SKM-1 (cell line): ENCODE results near the gene MCIDAS.

Source experiments
- DNase-seq: peaks from one replicate; lab custom pipeline; 2025; ENCODE audit not compliant: unreplicated experiment; lab: John Stamatoyannopoulos, UW

MCIDAS gene

DNA sequence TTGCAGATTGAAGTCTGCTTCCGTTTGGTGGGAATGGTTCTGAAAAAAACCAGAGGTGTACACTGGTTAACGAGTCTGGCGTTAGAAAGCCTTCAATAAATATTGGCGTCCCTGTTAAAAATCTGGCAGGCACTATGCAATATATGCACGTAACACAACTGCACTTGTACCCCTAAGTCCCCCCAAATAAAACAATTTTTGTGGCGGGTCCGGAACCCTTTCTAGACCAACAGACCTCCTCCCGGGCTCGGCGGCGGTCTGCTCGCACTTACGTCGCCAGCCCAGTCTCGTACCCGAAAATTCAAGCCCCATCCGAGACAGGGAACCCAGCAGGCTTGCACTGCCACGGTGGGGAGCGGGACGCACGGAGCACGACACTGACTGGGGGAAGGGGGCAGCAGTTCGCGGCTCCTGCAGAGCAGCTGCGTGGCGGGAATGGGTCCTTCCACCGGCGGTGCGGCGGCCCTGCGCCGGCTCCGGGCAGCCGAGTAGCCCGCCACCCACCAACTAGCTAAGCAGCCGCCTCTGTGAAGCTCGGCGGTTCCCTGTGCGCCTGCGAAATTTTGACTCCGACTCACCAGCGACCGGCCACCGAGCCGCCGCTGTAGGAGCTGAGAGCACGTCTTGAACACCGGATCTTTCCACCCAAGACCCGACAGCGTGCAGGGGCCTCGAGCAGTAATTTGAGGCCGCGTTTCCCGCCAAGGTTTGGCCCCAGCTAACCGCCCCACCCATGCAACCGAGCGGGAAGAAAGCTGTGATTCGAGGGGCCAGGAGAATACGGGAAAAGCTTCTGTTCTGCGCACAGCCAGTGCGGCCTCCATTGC, 3.9 kb downstream of the MCIDAS start:
- DNase-seq: no peak

DNA sequence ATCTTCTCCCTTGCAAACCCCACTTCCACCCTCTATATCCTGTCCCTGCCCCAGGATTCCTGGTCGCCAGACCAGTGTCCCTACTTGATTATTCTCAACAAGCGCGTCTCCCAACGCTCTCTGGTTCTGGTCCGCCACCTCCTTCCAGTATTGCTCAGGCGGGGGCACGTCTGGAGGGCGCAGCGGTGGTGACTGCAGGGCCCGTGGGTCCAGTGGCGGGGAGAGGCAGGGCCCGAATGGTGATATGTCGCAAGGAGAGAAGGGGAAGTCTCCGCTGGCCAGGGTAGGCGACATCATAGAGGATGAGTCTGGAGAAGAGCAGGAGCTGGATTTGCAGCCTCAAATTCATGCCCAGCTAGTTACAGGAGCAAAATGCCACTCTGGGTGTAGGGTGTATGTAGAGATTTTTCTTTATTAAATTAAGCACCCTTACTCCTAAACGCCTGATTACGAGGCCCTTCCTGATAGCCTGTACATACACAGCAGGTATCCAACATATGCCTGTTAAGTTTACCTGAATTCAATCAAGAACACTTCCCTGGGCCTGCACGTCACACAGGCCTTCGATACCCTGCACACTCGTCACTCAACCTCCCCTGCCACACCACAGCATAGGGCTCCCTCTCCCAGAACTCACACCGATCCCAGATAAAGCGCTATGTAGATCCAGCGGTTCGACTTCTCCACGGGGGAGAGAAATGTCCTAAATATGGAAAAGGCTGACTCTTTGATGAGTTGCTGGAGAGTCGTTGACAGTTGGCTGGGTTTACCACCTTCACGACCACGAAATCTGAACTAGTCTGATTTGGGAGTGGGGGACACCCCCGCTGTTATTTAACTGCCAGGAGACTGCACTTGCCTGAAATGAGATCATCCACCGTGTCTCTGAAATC, 4.8 kb downstream of the MCIDAS start:
- DNase-seq: no peak

- DNase-seq: no peak
Measured at GRCh38 chr5:55220433-55221185, 6.5 kb downstream of the MCIDAS start.

GRCh38 chr5:55219770-55220169, 7.3 kb downstream of the MCIDAS start:
- DNase-seq: no peak

DNA sequence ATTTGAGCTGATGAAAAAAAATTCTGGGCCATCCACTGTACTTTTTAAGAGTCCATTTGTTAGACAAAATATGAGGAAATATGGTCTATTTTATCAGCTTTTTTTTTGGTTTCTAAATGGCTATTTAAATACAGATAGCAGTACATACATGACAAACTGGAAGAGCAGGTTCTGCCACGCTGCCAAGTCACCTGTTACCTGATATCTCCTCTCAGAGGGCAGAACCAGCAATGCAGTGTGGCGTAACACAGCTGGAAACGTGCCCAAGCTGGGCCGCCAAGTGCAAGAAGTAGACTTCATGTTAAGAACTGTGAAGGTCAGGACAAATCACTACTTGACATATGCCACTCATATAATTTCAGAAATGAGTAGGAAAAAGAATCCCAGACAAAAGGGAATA, 8.1 kb downstream of the MCIDAS start:
- no peak for DNase-seq

DNA sequence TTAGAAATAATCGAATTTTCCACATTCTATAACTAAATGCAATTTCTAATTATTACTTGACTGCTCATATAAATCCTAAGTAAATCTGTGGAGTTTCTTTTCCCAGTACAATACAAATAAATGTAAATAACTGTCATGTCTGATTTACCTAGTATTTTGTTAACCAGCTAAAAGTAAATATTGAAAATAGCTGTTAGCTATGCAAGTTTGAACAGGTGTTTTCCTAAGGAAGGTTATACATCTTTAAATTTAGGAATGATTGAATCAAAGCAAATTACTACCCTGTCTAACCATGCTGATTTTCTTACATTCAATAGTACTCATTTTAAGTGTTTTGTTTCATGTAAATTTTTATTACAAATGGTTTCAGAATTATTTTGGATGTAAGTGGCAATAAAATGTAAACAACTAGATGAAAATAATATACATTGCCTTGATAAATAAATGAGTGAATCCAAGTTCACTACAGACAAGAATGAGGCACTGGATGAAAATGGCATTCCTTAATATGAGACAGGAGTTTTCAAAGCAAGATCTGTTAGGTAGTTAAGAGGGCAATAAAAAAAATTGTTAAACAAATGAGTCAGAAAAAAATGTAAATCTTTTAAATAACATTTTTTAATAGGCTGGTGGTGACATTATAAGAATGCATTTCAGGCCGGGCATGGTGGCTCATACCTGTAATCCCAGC, 15.8 kb downstream of the MCIDAS start:
- DNase-seq: no peak

DNA sequence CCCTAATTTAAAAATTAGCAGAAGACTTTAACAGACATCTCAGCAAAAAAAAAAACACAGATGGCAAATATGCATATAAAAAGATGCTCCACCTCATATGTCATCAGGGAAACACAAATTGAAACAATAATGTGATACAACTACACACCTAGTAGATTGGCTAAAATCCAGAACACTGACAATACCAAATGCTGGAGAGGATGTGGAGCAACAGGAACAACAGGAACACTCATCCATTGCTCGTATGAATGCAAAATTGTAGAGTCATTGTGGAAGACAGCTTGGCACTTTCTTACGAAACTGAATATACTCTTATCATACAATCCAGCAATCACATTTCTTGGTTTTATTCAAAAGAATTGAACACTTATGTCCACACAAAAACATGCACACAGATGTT, 22.1 kb downstream of the MCIDAS start:
- no peak for DNase-seq

DNA sequence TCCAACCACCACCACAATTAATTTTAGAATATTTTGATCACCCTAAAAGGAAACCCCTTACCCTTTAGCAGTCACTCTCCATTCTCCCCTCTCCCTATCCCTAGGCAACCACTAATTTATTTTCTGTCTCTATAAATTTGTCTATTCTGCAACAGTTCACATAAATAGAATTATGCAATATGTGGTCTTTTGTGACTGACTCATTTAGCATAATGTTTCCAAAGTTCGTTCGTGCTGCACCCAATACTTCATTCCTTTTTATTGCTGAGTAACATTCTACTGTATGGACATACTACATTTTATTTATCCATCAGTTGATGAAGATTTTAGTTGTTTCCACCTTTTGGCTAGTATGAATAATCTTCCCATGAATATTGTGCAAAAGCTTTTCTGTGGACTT, 36.0 kb downstream of the MCIDAS start:
- no peak for DNase-seq

DNA sequence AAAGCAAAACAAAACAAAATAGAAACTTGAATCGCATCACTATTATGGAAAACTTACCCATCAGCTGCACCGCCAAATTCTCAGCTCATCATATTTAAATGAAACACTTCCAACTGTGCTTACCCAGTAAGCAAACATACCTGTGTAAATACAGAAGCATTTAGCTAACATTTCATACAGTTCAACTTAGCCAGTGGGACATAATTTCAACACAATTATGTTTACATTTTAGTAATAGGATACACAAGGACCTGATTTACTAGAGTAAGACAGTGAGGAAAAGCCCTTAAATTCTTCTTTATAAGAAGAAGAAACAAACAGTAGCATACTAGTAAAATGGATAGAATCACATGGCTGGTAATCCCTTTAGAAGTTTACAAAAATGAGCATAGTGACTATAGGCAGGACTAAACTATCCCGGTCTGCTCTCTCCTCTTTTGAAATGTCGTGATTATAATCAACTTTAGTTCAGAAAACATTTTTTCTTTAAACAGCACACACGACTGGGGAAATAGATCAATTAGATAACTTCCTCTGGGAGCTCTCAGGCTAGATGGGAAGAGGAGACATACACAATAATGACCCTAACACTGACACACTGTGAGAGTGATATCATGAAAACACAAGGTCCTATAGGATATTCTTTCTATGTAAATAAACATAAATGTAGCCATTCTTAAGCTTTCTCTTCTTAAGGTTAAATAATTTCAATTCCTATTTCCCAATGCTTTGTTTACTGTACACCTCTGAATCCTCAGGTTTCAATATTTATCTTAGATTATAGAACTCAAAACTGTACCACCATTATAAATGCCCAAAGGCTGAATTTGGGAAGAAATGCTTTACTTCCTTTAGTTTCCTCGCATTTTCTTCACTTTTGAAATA, 38.2 kb downstream of the MCIDAS start:
- no peak for DNase-seq

DNA sequence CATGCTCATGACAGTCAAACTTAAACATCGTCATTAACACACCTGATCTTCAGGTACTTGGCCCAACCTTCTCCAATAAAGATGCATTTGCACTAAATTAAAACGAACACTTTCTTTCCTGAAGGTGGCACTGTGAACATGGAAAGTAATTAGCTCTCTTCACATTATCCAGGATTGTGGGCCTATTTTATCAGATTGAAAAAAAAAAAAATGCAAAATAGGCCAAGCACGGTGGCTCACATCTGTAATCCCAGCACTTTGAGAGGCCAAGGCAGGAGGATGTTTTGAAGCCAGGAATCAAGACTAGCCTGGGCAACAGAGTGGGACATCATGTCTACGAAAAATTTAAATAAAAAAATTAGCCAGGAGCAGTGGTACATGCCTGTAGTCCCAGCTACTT, 39.7 kb downstream of the MCIDAS start:
- DNase-seq: no peak

DNA sequence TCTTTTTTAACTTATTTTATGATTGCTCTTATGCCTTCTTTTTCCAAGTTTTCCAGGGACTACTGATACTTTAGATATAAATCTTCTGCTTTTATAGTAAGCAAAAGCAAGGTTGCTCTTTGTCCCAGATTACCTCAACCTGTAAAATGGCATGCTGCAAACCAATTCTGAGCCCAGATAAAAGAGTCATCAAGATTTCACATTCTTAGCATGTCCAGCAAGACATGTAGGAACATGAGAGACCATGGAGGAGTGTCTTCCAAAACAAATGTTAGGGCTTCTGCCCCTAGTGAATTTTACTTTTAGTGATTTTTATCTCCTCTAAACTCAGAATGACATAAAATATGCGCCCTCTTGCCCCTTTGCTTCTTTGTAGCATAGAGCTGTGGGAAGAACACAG, 47.1 kb downstream of the MCIDAS start:
- no peak for DNase-seq

DNA sequence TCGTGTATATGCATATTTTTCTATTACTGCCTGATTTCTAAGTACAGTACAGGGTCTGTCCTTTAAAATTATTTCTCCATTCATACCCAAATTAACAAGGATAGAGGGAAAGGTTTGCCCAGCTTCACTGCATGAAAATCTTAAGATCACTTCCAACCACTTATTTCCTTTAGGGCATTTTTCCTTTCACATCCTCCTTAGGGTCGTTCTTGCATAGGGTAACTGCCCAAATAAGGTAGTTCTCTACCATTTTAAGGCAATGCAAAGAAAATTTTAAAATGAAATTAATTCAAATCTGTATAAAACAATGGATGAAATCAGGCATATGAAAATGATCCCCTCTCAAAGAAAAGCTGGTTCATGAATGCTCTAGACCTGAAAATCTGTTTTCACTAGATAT, 50.0 kb downstream of the MCIDAS start:
- DNase-seq: no peak

DNA sequence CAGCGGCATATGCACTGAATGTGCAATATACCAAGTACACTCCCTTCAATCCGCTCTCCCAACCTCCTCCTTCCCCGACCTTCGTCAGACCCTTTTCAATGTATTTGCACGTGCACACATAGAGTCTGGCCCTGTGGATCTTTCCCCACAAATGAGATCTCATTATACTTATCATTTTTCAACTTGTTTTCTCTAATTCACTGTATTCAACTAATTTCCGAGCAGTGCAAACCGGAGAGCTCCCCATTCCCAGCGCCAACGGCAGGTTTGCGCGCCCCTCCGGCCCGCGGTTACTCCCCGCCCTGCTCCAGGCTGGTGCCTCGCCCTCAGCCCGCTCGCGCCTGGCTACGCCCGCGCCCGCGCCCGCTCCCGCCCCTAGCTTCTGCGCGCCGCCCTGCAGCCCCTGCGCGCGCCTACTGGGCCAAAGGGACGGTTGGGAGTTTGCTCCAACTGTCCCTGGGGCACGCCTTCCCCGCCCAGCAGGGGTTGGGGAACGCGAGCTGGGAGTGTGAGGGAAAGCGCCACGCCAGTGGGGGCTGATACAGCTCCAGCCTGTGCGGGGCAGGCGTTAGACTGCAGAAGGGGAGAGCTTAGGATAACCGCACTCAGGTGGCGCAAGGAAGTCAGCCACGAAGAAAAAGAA, 50.8 kb downstream of the MCIDAS start:
- DNase-seq: no peak

DNA sequence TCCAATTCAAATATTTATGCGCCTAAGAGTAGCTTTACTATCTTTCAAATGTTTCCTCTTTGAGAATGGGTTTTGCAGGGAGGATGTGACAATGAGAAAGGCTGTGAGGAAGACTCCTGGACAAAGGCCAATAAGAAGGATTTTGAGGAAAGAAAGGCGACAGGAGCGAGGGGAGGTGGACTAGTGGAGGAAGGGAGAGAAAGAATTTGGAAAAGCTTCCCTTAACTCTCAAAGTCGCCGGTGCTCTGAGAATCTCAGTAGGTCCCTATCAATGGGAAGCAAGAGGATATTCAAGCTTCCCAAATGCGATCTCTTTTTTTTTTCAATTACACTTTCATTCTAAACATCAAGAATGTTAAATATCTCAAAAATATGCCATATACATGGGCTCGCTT, 51.3 kb downstream of the MCIDAS start:
- DNase-seq: no peak

GRCh38 chr5:55173687-55174230, 53.4 kb downstream of the MCIDAS start:
- no peak for DNase-seq

DNA sequence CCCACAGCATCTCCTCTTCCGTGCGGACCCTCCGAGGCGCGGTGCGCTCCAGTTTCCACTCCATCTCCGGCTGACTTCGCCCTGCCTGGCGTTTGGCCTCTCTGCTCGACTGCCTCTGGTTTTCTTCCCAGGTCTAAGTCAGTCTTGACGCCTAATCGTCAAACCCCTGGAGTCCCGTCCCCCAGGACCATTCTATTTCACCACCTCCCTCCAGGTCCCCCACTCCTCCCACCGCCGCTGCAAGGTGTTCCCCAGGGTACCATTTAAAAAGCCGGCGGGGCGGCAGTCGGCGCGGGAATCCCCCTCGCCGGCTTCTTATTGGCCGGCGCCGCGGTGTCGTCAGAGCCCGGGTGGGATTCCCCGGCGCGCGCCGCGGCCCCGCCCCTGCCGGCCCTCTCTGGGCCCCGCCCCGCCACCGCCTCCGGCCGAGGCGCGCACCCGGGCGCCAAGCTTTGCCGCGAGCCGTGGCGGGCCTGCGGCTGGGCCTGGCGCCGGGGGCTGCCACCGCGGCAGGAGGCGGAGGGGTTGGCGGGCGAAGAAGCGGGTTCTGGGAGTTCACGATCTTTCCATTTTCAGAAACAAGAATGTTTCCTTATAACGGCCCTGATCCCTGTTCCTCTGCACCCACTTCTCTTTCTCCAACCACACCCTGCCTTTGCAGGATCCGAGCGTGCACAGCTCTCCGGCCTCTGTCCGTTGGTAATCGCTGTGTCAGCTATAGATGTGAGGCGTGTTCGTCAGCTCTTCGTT, 54.0 kb downstream of the MCIDAS start, which contains the start of gene CDC20B:
Gene CDC20B, minus strand, starts transcription at position 241 of the 750 bp plus-strand sequence. Its CDS starts 177 bp downstream, at position 64.
- DNase-seq: no peak

DNA sequence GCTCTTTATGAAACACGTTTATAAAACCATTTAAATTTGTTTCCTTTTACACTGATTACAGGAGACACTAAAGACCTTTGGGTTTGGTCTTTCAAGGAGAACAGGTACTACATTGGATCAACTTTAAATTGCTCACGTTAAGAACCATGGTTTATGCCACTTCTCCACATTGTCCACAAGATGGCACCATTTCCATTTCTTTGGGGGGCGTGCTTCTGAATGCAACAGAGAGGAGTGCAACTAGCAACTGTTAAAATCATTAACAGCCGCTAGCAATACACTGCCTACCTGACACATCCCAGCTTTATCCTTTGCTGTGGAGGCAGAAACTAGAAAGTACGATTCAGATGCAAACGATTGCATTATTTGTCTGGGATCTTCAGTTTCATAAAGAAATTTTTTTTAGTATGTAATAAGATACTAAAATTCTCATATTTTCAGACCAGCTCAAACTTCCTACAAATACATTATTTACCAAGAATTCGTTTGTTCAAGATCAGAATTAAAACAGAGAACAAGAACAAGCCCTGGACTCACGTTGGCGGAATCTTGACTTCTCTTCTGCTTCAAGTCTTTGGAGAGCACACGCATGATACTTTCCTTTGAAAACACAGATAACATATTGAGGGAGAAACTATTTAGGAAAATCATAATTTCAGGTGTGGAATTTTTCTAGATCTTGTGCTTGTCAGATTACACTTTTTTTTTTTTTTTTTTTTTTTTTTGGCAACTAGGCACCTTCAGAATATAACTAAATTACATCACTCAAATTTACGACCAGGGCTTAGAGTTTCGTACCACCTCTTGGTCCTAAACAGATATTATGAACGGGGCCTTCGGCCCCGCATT, 54.8 kb downstream of the MCIDAS start:
- peak; percentile 87 for DNase-seq
